ENCODE measurements around the gene INPP5D. TPM values are rescaled to one million over a fixed set of nuclear protein-coding genes. Genes with fewer than 3 reads are reported as not detected.

Gene INPP5D
- total RNA-seq, 1 donor from 2014 or later, result 26.6 TPM

DNA sequence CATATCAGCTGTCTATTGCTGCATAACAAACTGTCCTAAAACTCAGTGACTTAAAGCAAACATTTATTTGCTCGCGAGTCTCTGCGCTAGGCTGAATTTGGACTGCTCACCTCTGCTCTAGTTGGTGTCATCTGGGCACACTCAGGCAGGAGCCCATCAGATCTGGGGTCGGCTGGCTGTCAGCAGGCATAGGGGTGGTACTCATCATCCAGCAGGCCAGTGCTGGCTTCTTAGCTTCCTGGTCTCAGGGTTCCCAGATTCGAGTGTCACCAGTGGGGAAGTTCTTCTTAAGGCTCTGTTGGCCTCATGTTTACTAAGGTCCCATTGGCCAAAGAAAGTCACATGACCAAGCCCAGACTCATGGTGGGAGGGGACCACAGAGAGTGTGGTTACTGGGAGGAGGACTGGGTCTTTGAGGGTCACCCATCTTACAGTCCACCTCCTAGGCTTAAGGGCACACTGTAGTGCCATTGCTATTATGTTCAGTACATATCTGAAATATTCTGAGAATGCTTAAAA is 119.8 kb downstream of the INPP5D start:
- no peak for FAIRE-seq
- H3K36me3 ChIP-seq (ENCODE audit: control insufficient read depth, insufficient read depth, low read length), result peaks cover 16% of the 10 kb centered on the region

DNA sequence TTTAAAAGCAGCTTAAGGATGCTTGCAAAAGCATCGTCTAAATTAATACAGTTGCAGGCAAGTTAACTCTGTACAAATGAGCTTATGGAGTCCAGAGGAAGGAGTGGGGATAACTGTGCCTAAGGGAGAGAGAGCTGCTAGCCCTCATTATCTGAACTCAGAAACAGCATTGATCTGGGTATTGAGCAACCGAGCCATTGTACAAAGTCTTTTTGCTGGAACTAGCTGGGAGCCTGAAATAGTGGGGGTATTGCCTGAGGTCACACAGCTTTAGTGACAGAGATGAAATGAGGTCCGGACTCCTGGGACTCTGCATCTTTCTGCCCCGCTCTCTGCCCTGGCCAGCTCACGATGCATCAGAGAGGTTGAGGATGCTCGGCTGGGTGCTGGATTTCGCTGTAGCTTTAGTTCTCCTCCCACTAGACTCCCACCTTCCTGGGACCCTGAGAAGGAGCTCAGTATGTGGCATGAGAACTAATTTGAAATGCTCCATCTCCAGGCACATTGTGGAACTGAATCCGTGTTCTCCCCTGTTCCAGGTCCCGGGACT is 123.8 kb downstream of the INPP5D start:
- DNase-seq (ENCODE audit: low read depth), result no peak
- TF ChIP-seq, protein P1, sequence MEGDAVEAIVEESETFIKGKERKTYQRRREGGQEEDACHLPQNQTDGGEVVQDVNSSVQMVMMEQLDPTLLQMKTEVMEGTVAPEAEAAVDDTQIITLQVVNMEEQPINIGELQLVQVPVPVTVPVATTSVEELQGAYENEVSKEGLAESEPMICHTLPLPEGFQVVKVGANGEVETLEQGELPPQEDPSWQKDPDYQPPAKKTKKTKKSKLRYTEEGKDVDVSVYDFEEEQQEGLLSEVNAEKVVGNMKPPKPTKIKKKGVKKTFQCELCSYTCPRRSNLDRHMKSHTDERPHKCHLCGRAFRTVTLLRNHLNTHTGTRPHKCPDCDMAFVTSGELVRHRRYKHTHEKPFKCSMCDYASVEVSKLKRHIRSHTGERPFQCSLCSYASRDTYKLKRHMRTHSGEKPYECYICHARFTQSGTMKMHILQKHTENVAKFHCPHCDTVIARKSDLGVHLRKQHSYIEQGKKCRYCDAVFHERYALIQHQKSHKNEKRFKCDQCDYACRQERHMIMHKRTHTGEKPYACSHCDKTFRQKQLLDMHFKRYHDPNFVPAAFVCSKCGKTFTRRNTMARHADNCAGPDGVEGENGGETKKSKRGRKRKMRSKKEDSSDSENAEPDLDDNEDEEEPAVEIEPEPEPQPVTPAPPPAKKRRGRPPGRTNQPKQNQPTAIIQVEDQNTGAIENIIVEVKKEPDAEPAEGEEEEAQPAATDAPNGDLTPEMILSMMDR (IDR thresholded peaks at IDR 0.05; ENCODE audit: insufficient read depth, low read length, severe bottlenecking), result no peak
- no peak overlapping the region for H3K4me3 ChIP-seq (ENCODE audit: low read depth, low read length)
- no peaks in the 10 kb centered on the region for H3K27me3 ChIP-seq (ENCODE audit: control insufficient read depth, insufficient read depth, low read length)
- peaks cover 23% of the 10 kb centered on the region for H3K36me3 ChIP-seq (ENCODE audit: control insufficient read depth, insufficient read depth, low read length)
- peak; percentile 88 for FAIRE-seq

More for the DNA sequence above, 119.8 kb downstream of the INPP5D start:
- DNase-seq (ENCODE audit: low read depth), result no peak
- no peak overlapping the region for H3K4me3 ChIP-seq (ENCODE audit: low read depth, low read length)
- TF ChIP-seq, protein P1 (IDR thresholded peaks at IDR 0.05; ENCODE audit: insufficient read depth, low read length, severe bottlenecking), result no peak
- H3K27me3 ChIP-seq (ENCODE audit: control insufficient read depth, insufficient read depth, low read length), result no peaks in the 10 kb centered on the region

DNA sequence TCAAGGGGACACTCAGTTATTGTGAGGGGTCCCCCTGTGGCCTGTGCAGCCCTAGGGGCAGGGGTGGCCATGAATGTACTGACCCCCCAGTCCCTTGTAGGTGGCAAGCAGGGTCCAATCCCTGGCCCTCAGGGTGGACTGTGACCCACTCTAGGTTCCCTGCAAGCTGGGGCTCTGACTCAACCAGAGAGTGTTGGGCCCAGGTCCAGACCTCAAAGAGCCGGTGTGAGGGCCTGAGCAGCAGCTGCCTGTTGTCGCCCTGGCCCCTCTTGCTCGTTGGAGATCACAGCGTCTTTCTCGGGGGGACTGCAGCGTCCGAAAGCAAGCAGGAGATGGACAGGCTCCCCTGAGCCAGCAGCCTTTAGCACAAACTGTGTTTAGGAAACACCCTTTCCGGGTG is 124.5 kb downstream of the INPP5D start:
- no peak for FAIRE-seq
- H3K4me3 ChIP-seq (ENCODE audit: low read depth, low read length), result no peak overlapping the region
- H3K27me3 ChIP-seq (ENCODE audit: control insufficient read depth, insufficient read depth, low read length), result no peaks in the 10 kb centered on the region
- TF ChIP-seq, protein P1 (IDR thresholded peaks at IDR 0.05; ENCODE audit: insufficient read depth, low read length, severe bottlenecking), result no peak
- H3K36me3 ChIP-seq (ENCODE audit: control insufficient read depth, insufficient read depth, low read length), result peaks cover 30% of the 10 kb centered on the region
- no peak for DNase-seq (ENCODE audit: low read depth)

DNA sequence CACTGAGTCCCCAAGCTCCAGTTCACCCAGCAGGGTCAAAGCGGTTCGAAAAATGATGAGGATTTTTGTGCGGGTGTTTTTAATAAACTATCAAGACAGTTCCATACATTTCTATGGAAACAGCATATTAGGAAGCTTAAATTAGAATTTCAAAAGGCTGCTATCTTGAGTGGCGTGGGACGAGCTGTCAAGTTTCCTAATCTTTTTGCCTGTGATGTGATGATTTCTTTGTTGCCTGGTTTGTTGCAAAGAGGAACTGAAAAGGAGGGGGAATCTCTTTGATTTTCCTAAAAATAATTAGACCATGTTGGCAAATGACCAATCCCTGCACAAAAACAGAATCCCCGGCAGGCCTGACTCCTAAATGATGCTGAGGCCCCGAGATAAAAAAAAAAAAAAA is 125.2 kb downstream of the INPP5D start:
- no peak for FAIRE-seq
- TF ChIP-seq, protein P1 (IDR thresholded peaks at IDR 0.05; ENCODE audit: insufficient read depth, low read length, severe bottlenecking), result no peak
- peaks cover 31% of the 10 kb centered on the region for H3K36me3 ChIP-seq (ENCODE audit: control insufficient read depth, insufficient read depth, low read length)

DNA sequence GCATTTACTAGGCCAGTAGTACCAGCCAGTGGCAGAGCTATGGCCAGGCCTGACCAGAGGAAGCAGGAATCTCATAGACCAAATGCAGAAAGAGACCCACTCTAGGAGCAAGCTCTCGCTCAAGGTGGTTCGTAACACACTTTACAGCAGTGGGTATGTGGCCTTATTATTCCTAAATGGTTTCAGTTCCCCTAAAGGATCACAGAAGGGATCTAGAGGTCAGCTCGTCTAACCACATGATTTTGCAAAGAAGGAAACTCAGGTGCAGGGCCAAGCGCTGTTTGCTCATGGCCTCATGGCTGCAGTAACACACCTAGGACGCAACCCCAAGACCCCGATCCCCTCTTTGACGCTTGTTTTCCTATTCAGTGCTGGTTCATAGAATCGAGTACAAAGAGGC is 125.8 kb downstream of the INPP5D start:
- Histone ChIP-seq H3K36me3 (ENCODE audit: control insufficient read depth, insufficient read depth, low read length) (peaks cover 34% of the 10 kb centered on the region), H3K27me3 (ENCODE audit: control insufficient read depth, insufficient read depth, low read length) (no peaks in the 10 kb centered on the region), H3K4me3 (ENCODE audit: low read depth, low read length) (no peak overlapping the region)
- TF ChIP-seq, protein P1 (IDR thresholded peaks at IDR 0.05; ENCODE audit: insufficient read depth, low read length, severe bottlenecking), result no peak
- DNase-seq (ENCODE audit: low read depth) (no peak), FAIRE-seq (peak; percentile 82)

More for the DNA sequence above, 125.2 kb downstream of the INPP5D start:
- Histone ChIP-seq H3K27me3 (ENCODE audit: control insufficient read depth, insufficient read depth, low read length) (no peaks in the 10 kb centered on the region), H3K4me3 (ENCODE audit: low read depth, low read length) (no peak overlapping the region)
- DNase-seq (ENCODE audit: low read depth), result no peak

DNA sequence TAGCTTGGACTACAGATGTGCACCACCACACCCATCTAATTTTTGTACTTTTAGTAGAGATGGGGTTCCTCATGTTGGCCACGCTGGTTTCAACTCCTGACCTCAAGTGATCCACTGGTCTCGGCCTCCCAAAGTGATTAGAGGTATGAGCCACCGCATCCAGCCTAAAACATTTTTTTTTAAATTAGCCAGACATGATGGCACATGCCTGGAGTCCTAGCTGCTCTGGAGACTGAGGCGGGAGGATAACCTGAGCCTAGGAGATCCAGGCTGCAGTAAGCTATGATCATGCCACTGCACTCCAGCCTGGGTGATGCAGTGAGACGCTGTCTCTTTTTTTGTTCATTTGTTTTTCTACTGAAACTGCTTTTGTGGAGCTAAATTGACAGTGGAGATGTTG is 126.7 kb downstream of the INPP5D start:
- H3K36me3 ChIP-seq (ENCODE audit: control insufficient read depth, insufficient read depth, low read length), result peaks cover 34% of the 10 kb centered on the region

More for the DNA sequence above, 126.7 kb downstream of the INPP5D start:
- no peak overlapping the region for H3K4me3 ChIP-seq (ENCODE audit: low read depth, low read length)
- TF ChIP-seq, protein P1 (IDR thresholded peaks at IDR 0.05; ENCODE audit: insufficient read depth, low read length, severe bottlenecking), result no peak
- peak; percentile 78 for DNase-seq (ENCODE audit: low read depth)
- no peaks in the 10 kb centered on the region for H3K27me3 ChIP-seq (ENCODE audit: control insufficient read depth, insufficient read depth, low read length)
- no peak for FAIRE-seq

Measured in bronchial epithelial cell (primary cell).